ENCODE results near the gene TSPAN9.
A peak's percentile ranks its signal among the peaks of the same experiment; 100 is the strongest.

Gene TSPAN9

DNA sequence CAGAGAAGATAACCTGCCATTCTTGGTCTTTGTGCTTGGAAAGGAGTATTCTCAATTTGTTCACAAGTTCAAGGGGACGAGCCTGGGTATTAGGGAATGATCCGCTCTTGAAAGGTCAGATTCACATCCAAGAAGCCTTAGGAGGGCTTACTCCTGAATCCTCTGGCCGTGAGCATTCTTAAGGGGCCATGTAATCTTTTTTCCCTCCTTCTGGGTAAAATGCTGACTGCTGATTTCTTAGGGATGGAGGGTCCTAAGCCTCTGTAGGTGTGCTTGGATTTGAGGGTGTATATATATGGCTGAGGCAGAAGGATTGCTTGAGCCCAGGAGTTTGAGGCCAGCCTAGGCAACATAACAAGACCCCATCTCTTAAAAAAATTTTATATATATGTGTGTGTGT is 149.1 kb downstream of the TSPAN9 start:
- in situ Hi-C loops (cut with HindIII; ENCODE audit: low sequenced_read_pairs) = no loop called here
- no peak overlapping the region for H3K4me3 ChIP-seq (ENCODE audit: low read depth, low read length)
- no peak for DNase-seq (ENCODE audit: low read depth)
- TF ChIP-seq, protein P1, sequence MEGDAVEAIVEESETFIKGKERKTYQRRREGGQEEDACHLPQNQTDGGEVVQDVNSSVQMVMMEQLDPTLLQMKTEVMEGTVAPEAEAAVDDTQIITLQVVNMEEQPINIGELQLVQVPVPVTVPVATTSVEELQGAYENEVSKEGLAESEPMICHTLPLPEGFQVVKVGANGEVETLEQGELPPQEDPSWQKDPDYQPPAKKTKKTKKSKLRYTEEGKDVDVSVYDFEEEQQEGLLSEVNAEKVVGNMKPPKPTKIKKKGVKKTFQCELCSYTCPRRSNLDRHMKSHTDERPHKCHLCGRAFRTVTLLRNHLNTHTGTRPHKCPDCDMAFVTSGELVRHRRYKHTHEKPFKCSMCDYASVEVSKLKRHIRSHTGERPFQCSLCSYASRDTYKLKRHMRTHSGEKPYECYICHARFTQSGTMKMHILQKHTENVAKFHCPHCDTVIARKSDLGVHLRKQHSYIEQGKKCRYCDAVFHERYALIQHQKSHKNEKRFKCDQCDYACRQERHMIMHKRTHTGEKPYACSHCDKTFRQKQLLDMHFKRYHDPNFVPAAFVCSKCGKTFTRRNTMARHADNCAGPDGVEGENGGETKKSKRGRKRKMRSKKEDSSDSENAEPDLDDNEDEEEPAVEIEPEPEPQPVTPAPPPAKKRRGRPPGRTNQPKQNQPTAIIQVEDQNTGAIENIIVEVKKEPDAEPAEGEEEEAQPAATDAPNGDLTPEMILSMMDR (IDR thresholded peaks at IDR 0.05; ENCODE audit: low read depth, low read length, missing control alignments) = no peak

DNA sequence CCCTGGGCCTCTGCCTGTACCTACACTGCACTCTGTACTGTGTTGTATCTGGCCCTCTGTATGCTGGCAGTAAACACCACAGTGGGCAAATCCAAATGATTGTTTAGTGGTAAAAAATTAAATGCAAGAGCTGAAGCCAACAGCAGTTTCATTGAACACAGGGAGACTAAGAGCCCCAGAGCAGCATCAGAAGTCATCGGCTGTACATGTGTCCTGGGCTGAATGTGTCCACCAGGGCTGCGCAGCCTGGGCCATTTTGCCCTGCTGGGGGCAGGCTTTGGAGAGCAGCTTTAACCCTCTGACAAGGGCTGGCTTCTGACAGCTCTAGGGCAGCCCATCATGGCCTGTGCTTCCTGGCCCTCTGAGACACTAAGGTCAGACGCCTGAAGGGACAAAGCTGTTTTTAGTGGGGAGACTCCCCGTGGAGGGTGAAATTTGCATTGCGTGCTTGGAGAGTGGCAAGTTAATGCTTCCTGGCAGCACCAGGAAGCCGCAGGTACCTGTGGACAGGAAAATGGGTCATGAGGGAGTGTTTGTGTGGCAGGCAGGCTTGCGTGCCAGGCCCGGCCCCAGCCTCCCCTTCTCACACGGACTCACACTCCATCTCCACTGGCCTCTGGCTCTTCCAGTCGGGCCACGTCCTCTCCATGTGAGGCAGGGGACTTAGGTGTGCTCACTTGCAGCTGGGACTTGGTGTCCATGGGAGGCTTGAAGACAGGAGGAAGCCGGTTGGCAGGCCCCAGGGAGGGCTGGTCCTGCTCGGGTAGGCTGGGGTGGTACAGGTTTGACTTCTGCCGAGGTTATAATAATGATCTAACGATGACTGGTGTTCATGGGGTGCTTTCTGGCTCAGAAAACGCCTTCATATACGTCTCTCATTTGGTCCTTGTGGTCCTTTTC is 150.1 kb downstream of the TSPAN9 start:
- in situ Hi-C loops (cut with HindIII; ENCODE audit: low sequenced_read_pairs) = no loop called here

DNA sequence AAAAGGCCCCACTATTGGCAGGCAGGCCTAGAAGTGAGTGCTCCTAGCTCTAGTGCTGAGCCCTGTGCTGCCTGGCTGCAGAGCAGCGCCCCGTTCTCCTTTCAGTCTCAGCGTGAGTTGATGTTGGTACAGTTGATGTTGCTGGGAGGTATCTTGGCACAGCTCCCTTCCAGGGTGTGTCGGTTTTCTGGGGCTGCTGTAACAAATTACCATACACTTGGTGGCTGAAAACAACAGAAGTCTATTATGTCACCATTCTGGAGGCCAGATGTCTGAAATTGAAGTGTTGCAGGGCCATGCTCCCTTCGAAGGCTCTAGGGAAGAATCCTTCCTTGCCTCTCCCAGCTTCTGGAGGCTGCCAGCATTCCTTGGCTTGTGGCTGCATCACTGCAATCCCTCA is 151.4 kb downstream of the TSPAN9 start:
- no peak for DNase-seq (ENCODE audit: low read depth)
- no peak overlapping the region for H3K4me3 ChIP-seq (ENCODE audit: low read depth, low read length)
- in situ Hi-C loops (cut with HindIII; ENCODE audit: low sequenced_read_pairs) = no loop called here
- TF ChIP-seq, protein P1 (IDR thresholded peaks at IDR 0.05; ENCODE audit: low read depth, low read length, missing control alignments) = no peak

More for the DNA sequence above, 150.1 kb downstream of the TSPAN9 start:
- TF ChIP-seq, protein P1 (IDR thresholded peaks at IDR 0.05; ENCODE audit: low read depth, low read length, missing control alignments) = no peak
- no peak overlapping the region for H3K4me3 ChIP-seq (ENCODE audit: low read depth, low read length)
- no peak for DNase-seq (ENCODE audit: low read depth)

DNA sequence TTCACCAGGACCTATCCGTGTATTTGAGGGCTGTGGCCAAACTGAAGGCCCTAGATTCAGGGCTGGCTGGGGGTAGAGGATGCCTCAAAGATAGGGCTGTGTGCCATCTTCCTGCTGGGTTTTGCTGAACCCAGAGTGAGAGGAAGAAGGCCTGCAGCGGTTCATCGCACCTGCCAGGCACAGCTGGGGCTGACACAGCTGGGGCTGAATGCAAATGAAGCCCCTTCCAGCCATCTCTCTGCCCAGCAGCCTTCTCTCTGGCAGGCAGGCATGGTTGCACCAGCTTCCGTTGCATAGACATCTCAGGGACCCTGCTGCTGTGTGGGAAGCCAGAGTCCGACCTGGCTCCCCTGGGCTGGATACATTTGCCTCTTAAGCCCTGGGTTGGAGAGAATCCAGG is 152.4 kb downstream of the TSPAN9 start:
- TF ChIP-seq, protein P1 (IDR thresholded peaks at IDR 0.05; ENCODE audit: low read depth, low read length, missing control alignments) = no peak
- no peak for DNase-seq (ENCODE audit: low read depth)
- H3K4me3 ChIP-seq (ENCODE audit: low read depth, low read length) = no peak overlapping the region
- in situ Hi-C loops (cut with HindIII; ENCODE audit: low sequenced_read_pairs) = no loop called here

DNA sequence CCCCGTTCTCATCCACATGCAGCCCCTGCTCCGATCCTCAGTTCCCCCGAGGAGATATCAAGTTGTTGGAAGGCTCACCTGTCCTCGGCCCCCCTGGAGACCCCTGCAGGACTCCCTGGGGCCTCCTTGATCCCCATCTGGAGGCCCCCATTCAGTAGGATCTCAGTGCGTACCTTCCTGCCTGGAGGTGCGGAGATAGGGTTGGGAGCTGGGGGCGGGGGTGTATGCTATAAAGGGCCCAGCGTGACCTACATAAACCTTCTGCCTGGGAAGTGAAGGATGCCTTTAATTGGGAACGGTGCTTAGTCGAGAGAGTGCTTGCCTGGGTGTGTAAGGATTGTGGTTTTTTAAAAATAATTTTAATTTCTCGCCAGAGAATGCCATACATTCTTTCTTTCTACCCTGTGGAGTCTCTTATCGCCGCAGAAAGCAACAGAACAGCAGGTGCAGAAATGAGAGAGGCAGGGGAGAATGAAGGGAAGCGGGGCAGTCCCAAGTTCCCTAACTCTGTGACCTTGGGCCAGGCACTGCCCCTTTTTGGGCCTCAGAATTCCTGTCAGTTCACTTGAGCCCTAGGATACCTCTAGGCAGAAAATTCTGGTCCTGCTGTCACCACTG is 153.7 kb downstream of the TSPAN9 start:
- DNase-seq (ENCODE audit: low read depth) = peak; percentile 35
- TF ChIP-seq, protein P1 (IDR thresholded peaks at IDR 0.05; ENCODE audit: low read depth, low read length, missing control alignments) = no peak
- H3K4me3 ChIP-seq (ENCODE audit: low read depth, low read length) = no peak overlapping the region
- in situ Hi-C loops (cut with HindIII; ENCODE audit: low sequenced_read_pairs) = loop anchor here (5.0 kb wide), 1 partner anchor 99 kb away; no protein-coding TSS in a partner anchor

DNA sequence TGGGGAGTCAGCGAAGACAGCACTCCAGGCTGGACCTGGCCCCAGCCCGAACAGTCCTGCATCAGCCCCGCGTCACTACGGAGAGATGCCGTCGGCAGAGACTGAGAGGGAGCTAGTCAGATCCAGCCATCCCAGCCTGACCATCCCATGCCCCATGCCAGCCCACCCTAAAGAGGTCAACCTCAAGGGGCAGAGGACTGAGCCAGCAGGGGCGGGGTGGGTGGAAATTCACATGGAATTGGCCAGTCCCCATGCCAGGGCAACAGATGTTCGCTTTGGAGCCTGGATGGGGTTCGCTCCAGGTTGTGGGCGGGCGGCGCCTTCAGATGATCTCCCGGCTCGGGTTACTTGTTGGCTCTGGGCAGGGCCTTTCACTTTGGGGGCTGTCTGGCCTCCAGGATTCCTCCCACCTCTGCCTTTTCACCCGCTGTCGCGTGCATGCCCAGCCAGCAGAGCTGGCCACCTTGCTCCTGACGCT is 154.3 kb downstream of the TSPAN9 start:
- no peak overlapping the region for H3K4me3 ChIP-seq (ENCODE audit: low read depth, low read length)
- in situ Hi-C loops (cut with HindIII; ENCODE audit: low sequenced_read_pairs) = loop anchor here (5.0 kb wide), 1 partner anchor 99 kb away; no protein-coding TSS in a partner anchor
- TF ChIP-seq, protein P1 (IDR thresholded peaks at IDR 0.05; ENCODE audit: low read depth, low read length, missing control alignments) = no peak
- no peak for DNase-seq (ENCODE audit: low read depth)
